Epithelial cell of esophagus (primary cell): ENCODE data around the gene NOCT.
"Not testable (repeated sequence)": the region's sequence is repeated elsewhere in the genome, so short reads cannot be mapped to it uniquely, and the experiment has no call there.

Experiments
- DNase-seq: peaks from one replicate; pipeline ENCODE4 v3.0.0; 2010; ENCODE audit warnings: low read depth
- H3K4me3 ChIP-seq: 2 replicates; pipeline ENCODE4 v1.5.1; 2011; ENCODE audit warnings: mild to moderate bottlenecking, low read length, control low read depth
- TF ChIP-seq, protein P1 (sequence below): IDR thresholded peaks from 2 replicates; pipeline ENCODE4 v1.5.1; 2011; ENCODE audit warnings: low read depth, mild to moderate bottlenecking, low read length, control low read depth, inconsistent platforms; ENCODE audit not compliant: insufficient read depth; ENCODE audit errors: missing control alignments

Gene NOCT

DNA sequence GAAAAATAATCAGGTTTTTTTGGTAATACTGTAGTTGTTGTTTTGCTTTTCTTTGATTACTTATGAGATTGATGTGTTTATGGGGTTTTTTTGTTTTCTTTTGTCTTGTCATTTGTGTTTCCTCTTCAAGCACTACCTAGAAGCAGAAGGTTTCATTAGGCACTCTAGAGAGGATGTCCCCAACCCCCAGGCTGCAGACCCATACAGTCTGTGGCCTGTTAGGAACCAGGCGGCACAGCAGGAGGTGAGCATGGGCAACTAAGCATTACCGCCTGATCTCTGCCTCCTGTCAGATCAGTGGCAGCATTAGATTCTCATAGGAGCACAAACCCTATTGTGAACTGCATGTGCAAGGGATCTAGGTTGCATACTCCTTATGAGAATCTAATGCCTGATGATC is 22.9 kb upstream of the NOCT start:
- H3K4me3 ChIP-seq, result no peak overlapping the region
- TF ChIP-seq, protein P1, sequence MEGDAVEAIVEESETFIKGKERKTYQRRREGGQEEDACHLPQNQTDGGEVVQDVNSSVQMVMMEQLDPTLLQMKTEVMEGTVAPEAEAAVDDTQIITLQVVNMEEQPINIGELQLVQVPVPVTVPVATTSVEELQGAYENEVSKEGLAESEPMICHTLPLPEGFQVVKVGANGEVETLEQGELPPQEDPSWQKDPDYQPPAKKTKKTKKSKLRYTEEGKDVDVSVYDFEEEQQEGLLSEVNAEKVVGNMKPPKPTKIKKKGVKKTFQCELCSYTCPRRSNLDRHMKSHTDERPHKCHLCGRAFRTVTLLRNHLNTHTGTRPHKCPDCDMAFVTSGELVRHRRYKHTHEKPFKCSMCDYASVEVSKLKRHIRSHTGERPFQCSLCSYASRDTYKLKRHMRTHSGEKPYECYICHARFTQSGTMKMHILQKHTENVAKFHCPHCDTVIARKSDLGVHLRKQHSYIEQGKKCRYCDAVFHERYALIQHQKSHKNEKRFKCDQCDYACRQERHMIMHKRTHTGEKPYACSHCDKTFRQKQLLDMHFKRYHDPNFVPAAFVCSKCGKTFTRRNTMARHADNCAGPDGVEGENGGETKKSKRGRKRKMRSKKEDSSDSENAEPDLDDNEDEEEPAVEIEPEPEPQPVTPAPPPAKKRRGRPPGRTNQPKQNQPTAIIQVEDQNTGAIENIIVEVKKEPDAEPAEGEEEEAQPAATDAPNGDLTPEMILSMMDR, result no peak
- no peak for DNase-seq

DNA sequence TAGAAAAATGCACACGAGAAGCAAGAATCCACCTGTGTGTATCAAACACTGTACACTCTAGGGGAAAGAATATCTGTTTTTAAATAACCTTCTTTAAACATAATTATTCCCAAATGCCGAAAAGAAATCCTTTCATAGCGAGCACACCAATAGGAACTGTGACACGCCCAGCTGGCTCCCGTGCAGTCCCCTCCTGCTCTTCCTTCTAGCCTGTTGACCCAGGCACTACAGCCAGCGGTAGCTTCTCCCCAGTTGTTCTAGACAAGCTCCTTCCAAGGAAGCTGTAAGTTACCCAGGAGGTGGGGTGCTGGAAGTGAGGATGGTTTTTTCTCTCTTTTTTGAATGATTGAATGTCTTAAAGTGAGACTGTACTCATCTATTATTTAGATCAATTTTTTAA is 19.5 kb upstream of the NOCT start:
- no peak overlapping the region for H3K4me3 ChIP-seq
- no peak for DNase-seq
- TF ChIP-seq, protein P1, result no peak

DNA sequence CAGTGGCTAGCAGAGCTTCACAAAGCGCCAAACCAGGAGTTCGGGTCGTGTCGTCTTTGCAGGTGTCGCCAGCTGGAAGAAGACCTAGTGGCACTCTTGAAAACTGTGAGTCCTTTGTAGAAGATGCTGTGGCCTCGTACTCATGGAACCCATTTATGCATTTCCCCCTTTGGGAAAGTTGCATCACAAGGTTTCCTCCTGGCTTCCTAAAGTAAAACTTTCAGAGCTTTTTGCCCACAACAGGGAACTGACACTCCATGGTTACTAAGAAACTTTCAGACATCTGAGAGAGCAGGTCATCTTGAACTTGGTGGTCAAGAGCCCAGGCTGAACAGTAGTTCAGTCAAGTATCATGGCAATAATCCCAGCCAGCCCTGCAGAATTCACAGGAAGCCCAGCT is 15.9 kb upstream of the NOCT start:
- TF ChIP-seq, protein P1, result no peak
- no peak overlapping the region for H3K4me3 ChIP-seq
- DNase-seq, result no peak

DNA sequence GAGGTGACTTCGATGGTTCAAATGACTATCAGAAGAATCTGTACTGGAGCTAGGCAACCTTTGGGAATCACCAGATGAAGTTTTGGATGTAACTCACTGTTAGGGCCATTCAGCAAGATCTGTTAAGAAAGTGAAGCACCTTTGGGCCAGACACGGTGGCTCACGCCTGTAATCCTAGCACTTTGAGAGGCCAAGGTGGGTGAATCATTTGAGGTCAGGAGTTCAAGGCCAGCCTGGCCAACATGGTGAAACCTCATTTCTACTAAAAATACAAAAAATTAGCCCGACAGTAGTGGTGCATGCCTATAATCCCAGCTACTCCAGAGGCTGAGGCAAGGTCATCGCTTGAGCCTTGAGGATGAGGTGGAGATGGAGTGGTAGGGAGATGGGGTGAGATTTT is 15.4 kb upstream of the NOCT start:
- not testable (repeated sequence) for DNase-seq, H3K4me3 ChIP-seq

DNA sequence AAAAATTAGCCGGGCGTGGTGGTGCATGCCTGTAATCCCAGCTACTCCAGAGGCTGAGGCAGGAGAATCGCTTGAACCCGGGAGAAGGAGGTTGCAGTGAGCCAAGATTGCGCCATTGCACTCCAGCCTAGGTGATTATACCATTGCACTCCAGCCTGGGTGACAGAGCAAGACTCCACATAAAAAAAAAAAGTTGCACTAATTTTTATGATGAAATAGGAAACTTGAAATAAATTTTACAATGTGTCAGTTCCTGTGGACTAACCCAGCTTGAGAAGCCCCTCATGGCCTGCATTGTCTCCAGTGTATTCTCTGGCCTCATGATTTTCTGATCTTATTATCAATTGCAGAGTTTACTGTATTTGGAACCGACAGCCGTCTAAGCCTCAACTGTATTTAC is 14.2 kb upstream of the NOCT start:
- not testable (repeated sequence) for DNase-seq, H3K4me3 ChIP-seq

DNA sequence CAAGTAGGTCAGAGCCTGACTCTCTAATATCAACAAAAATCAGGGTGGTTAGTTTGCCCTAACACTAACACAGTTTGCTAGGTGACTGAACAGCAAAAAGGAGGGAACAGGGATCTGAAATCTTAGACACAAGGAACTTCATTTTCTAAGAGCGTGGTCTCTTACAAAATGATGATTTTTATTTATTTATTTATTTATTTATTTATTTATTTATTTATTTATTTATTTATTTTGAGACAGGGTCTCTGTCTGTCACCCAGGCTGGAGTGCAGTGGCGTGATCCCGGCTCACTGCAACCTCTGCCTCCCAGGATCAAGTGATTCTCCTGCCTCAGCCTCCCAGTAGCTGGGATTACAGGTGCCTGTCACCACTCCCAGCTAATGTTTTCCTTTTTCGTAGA is 11.9 kb upstream of the NOCT start:
- DNase-seq, H3K4me3 ChIP-seq: not testable (repeated sequence)

DNA sequence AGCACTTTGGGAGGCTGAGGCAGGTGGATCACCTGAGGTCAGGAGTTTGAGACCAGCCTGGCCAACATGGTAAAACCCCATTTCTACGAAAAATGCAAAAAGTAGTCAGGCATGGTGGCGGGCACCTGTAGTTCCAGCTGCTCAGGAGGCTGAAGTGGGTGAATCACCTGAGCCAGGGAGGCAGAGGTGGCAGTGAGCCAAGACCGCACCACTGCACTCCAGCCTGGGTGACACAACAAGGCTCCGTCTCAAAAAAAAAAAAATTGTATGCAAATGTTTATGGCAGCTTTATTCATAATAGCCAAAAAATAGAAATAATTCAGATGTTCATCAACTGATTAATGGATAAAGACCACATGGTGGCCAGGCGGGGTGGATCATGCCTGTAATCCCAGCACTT is 9.8 kb upstream of the NOCT start:
- TF ChIP-seq, protein P1, result no peak
- H3K4me3 ChIP-seq, result no peak overlapping the region
- DNase-seq, result no peak

DNA sequence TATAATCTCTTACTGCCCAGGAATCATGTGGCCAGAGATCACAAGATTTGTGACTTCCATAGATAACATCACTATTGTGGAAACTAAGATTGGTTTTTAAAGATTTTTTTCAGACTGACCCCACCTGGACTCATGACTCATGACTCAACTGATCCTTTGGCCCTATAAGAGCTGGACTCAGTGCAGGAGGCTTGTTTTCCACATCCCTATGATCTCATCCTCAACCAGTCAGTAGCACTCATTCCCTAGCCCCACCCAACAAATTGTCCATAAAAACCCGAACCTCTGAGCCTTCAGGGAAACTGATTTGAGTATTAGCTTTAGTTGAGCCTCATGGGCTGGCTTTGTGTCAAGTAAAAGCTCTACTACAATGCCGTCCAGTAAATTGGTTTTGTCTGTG is 7.9 kb upstream of the NOCT start:
- no peak for DNase-seq
- no peak overlapping the region for H3K4me3 ChIP-seq
- TF ChIP-seq, protein P1, result no peak

DNA sequence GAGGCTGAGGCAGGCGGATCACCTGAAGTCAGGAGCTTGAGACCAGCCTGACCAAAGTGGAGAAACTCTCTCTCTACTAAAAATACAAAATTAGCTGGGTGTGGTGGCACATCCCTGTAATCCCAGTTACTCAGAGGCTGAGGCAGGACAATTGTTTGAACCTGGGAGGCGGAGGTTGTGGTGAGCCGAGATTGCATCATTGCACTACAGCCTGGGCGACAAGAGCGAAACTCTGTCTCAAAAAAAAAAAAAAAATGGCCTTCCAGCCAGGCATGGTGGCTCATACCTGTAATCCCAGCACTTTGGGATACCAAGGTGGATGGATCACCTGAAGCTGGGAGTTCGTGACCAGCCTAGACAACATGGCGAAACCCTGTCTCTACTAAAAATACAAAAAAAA is 7.3 kb upstream of the NOCT start:
- not testable (repeated sequence) for DNase-seq, H3K4me3 ChIP-seq
